Endothelial cell of umbilical vein (primary cell): Measurements from ENCODE around the gene MAP4K4.

Experiments
- CTCF ChIP-seq, 2 donors: IDR thresholded peaks; 1 replicate in 1 of 2; 2 replicates in 1 of 2; pipeline ENCODE4 v1.5.1; 2011; ENCODE audit warnings: low read length in 2 of 2, mild to moderate bottlenecking in 2 of 2, moderate library complexity in 2 of 2, control low read depth in 1 of 2, inconsistent platforms in 1 of 2, low read depth in 1 of 2; ENCODE audit not compliant: insufficient read depth in 1 of 2; ENCODE audit errors: extremely low read depth in 1 of 2
- MAX ChIP-seq: IDR thresholded peaks from 2 replicates; pipeline ENCODE4 v1.6.1; 2011; ENCODE audit not compliant: insufficient read depth, insufficient read length
- POLR2AphosphoS5 ChIP-seq: IDR thresholded peaks from 2 replicates; pipeline ENCODE4 v1.6.1; 2012; ENCODE audit warnings: low read depth, mild to moderate bottlenecking, control low read depth, low read length, moderate library complexity; ENCODE audit not compliant: insufficient read depth

GRCh38 chr2:101738649-101739048 is 41.1 kb downstream of the MAP4K4 start:
- TF ChIP-seq MAX, result no peak
- no peak for TF ChIP-seq CTCF (IDR thresholded peaks at IDR 0.05; ENCODE audit: extremely low read depth in 1 of 2, insufficient read depth in 1 of 2, low read depth in 1 of 2, low read length in 2 of 2)
- TF ChIP-seq POLR2AphosphoS5, result no peak
